HuH-7 (cell line): ENCODE measurements around the gene SETD2.
"Not testable (repeated sequence)": the region's sequence is repeated elsewhere in the genome, so short reads cannot be mapped to it uniquely, and the experiment has no call there.

Experiments used
- DNase-seq: peaks from one replicate; pipeline ENCODE4 v3.0.0; 2011; ENCODE audit warnings: low spot score

The SETD2 gene

DNA sequence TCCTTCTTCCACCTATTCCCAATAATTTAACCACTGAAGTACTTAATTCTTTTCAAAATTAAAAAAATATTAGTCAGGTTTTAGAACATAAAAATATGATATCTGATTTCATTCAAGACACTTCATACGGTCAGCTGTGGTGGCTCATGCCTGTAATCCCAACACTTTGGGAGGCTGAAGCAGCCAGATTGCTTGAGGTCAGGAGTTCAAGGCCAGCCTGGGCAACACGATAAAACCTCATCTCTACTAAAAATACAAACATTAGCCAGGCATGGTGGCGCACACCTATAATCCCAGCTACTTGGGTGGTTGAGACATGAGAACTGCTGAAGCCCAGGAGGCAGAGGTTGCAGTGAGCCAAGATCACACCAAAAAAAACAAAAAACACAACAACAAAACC is 127.8 kb downstream of the SETD2 start:
- DNase-seq = no peak

DNA sequence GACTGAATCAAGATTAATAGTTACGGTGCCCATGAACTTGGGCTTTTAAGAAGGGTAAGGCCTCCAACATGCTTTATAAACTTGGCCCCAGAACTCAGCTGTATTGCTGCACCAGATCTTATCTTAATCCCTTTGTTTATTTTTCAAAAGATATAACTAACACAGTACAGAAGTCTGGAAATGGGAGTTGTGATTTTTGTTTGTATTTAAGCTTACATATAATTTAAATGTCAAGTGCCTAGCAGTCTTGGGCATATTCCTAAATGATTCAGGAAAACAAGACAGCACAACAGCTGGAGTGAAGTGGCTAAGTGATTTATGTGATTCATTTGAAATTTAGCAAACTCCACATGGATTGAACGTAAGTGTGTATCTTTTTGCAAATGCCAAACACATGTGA is 128.3 kb downstream of the SETD2 start:
- DNase-seq = no peak

GRCh38 chr3:47034868-47035489 is 128.9 kb downstream of the SETD2 start:
- no peak for DNase-seq

DNA sequence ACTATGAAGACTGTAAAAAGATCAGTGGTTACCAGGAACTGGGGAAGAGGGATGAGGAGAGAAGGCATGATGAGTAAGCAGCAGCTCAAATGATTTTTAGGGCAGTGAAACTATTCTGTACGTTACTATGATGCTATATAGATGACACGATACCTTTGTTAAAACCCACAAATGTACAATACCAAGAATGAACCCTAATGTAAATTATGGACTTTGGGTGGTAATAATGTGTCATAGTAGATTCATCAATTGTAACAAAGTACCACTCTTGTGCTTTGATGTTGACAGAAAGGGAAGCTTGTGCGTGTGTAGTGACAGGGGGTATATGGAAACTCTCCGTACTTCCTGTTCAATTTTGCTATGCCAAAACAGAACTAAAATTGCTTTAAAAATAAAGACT is 132.9 kb downstream of the SETD2 start:
- DNase-seq = not testable (repeated sequence)

DNA sequence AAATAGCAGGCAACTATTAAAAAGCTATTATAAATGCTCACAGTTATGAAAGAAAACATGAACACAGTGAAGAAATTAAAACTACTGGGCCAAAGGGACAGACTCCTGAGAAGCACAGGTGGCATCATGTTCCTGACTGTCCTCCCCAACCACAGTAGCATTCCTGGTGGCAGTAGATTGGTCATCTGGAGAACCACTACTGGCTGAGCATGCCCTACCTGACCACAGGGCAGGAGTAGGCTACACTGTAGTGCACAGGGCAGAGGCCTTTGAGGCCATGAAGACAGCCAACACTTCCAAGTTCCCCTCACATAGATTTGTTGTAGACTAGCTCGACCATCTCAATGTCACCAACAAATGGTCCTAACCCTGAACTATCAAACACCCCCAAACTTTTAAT is 135.2 kb downstream of the SETD2 start:
- no peak for DNase-seq

- DNase-seq = no peak
Measured at GRCh38 chr3:47028146-47028545, 135.8 kb downstream of the SETD2 start.

DNA sequence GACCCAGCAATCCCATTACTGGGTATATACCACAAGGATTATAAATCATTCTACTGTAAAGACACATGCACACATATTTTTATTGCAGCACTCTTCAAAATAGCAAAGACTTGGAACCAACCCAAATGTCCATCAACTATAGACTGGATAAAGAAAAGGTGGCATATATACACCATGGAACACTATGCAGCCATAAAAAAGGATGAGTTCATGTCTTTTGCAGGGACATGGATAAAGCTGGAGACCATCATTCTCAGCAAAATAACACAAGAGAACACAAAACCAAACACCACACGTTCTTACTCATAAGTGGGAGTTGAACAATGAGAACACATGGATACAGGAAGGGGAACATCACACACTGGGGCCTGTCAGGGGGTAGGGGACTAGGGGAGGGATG is 137.5 kb downstream of the SETD2 start:
- DNase-seq = not testable (repeated sequence)

DNA sequence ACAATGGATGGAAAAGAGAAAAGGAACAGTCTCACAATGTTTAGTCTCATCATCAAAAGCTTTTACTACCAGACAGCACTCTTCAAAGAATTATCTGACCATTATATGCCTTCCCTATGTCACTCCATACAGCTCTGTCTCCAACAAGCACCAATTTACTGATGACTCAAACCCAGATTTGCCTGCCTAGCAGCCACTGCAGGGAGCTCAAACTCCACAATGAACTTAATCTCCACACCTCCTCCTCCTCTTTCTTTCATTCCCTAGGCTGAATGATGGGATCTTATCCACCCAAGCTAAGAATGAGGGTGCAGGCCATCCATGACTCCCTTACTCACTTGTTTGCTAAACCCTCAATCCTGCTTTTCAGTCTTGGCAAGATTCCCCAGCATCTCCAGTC is 139.0 kb downstream of the SETD2 start:
- DNase-seq = no peak

DNA sequence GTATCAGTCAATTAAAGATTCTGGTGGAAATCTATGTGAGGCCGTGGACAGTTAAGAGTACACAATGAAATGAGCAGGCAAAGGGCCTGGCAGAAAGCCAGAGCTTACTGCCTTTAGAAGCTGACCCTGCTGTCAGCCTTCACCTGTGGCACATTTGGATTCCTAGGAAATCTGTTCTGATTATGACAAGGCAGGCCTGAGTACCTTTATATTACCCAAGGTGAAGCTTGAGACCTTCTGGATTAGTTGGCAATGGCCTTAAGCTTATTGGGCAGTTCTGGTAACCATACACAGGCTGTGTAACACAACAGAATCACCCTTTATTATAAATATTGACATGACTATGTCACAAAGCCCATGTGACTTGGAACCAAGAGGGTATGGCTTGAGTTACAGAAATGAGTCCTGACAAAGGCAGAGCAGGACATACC is 141.3 kb downstream of the SETD2 start:
- no peak for DNase-seq

DNA sequence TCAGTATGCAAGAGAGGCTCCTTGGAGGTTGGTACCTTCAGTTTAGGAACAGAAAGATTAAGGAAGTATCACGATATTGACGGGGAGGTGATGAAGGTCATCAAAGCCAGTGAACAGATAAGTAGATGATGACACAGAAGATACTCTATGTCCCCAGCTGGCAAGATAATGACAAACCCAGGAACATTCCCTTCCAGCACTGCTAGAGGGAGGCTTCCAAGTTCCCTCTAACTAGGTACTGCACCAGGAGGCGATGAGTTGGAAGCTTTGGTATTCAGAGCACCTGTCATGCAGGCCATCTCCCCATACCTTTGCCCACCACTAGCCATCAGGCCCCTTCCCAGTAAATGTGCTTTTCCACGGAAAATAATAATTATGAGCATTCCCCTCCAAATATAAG is 143.6 kb downstream of the SETD2 start:
- DNase-seq = no peak

DNA sequence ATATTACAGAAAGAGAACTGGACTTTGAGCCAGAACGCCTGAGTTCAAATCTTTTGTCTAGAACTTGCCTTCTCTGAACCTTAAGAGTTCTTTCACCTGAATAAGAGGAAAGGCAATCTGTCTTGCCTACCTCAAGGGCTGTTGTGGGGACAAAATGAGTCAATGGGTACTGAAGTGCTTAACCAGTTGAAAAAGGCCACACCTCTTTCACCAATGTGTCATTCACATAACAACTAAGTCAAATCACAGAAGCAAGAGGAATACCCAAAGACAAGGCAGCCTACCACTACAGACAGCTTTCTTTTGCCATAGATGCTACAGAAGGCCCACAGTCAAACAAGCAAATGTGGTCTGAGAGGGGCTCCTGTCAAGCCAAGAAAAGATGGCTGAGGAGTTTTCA is 144.7 kb downstream of the SETD2 start:
- DNase-seq = no peak

- DNase-seq = no peak
Measured at GRCh38 chr3:47018269-47018611, 145.7 kb downstream of the SETD2 start.

DNA sequence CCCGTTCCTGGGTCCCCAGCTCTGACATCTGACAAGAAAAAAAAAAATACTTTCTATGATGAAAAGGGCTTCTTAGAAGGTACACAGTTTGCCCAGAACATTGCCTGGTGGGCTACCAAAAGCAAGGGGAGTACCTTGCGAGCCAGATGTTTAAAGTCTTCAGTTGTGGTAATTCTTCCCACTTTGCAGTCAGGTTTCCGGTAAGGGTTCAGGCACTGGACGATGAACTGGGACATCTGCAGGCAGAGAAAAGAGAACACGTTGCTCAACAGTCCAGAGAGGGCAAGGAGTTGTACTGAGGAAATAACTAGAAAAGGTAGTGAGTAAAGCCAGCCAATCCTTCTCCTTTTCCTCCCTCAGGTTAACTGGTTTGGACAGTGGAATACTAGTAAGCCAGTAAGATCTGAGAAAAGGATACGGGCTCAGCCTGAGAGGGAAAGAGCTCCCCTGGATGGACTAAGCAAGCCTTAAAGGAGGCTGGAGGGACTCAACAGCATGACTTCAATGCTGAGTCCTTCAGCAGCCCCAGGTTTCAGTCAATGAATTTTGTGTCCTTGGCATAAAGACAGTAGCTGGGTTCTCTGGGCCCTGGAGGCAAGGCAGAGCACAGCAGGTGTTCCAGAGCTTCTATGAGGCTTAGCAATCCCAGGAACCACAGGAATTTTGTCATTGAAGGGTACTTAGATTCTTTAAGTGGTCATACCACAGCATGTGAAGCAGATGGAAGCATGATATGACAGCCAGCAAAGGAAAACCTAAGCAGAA is 146.2 kb downstream of the SETD2 start:
- DNase-seq = no peak

GRCh38 chr3:47016934-47017435 is 146.9 kb downstream of the SETD2 start:
- DNase-seq = no peak

GRCh38 chr3:47016086-47016933 is 147.6 kb downstream of the SETD2 start:
- DNase-seq = no peak

DNA sequence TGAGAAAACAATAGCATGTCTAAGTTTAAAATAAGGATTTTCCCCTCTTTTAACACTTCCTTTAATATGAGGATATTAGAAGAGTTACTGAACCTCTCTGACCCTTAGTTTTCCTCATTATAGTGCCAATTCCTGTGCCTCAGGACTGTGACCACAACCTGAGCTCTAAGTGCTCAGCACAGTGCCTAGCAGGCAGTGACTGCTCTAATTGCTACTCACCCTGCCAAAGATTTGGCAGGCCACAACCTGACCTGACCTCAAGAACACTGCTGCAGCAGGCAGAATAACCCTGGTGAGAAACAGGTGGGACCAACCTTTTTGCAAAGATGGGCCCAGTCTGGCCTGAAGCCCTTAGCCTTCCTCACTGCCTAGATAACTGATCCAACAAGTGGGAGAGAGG is 148.8 kb downstream of the SETD2 start:
- no peak for DNase-seq

- DNase-seq = no peak
Measured at GRCh38 chr3:47014036-47014435, 149.9 kb downstream of the SETD2 start.

GRCh38 chr3:47013231-47013630 is 150.7 kb downstream of the SETD2 start:
- no peak for DNase-seq

DNA sequence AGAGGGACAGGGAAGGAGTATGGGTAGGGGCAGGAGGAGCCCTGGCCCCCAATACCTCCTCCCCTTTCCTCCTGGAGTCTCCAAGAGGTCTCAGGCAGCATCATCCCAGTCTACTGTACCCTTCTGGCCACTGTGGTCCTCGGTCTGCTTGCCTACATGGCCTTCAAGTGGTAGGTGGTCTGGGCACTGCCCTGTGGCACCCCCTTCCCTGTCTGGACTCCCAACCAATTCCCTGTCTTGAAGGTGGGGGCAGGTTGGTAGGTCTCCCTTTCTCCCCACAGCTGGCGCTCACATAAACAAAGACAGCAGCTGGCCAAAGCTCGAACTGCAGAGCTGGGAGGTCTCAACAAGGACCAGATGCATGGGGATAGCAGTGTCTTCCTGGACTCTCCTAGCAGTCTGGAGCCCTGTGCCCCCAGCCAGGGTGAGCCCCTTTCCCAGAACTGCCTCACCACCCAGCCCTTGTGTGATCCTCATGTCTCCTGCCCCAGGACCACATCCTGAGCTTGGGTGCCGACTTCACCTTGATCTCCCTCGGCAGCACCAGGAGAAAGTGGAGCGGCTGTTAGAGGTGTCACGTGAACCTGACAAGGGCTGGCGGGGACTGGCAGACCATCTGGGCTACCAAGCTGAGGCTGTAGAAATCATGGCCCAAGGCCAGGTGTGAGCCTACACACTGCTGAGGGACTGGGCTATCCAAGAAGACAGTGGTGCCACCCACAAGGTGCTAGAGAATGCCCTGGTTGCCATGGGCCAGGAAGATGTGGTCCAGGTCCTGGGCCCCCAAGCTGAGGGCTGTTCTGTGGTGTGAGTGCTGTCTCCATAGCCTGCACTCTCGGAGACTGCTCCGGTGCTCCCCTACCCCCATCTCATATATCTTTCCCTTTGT is 151.3 kb downstream of the SETD2 start:
- DNase-seq = no peak

- no peak for DNase-seq
Measured at GRCh38 chr3:47011371-47011770, 152.5 kb downstream of the SETD2 start.

DNA sequence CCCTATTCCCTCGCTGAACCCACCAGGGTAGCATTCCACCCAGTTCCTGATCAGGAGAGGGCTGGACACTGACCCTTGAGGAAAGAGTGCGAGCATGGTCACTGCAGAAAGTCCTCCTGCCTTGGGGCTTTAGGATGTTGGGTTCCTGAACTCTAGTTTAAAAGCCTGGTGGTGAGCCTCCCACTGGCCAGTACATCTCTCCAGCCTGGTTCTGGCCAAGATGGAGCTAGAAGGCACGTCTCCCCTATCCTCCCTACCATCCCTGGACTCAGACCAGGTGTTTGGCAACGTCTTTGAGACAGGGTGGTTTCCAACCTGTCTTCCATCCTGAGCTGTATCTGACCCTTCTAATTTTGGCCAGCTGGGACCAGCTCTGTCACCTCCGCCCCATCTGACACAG is 153.0 kb downstream of the SETD2 start:
- DNase-seq = no peak
